ENCODE data around the gene MYO5A.

MYO5A gene

GRCh38 chr15:52359722-52360121, 169.0 kb downstream of the MYO5A start:
- DNase-seq = no peak

- DNase-seq = no peak
Observed at GRCh38 chr15:52357949-52358348, 170.7 kb downstream of the MYO5A start.

GRCh38 chr15:52352086-52352485, 176.6 kb downstream of the MYO5A start:
- no peak for DNase-seq

- no peak for DNase-seq
Observed at GRCh38 chr15:52351206-52351908, 177.3 kb downstream of the MYO5A start.

- no peak for DNase-seq
Observed at GRCh38 chr15:52350423-52350822, 178.3 kb downstream of the MYO5A start.

- DNase-seq = peak in 1 of 2 experiments; percentile 2
Observed at GRCh38 chr15:52349052-52349700, 179.5 kb downstream of the MYO5A start.

GRCh38 chr15:52348056-52348745, 180.5 kb downstream of the MYO5A start:
- DNase-seq = no peak

- DNase-seq = no peak
Observed at GRCh38 chr15:52344592-52344991, 184.1 kb downstream of the MYO5A start.

GRCh38 chr15:52343831-52344230, 184.8 kb downstream of the MYO5A start:
- DNase-seq = no peak

- no peak for DNase-seq
Observed at GRCh38 chr15:52340093-52340492, 188.6 kb downstream of the MYO5A start.

GRCh38 chr15:52338891-52339290, 189.8 kb downstream of the MYO5A start:
- DNase-seq = no peak

- DNase-seq = no peak
Observed at GRCh38 chr15:52338058-52338457, 190.6 kb downstream of the MYO5A start.

- no peak for DNase-seq
Observed at GRCh38 chr15:52337198-52337853, 191.4 kb downstream of the MYO5A start.

- no peak for DNase-seq
Observed at GRCh38 chr15:52336529-52336928, 192.2 kb downstream of the MYO5A start.

- DNase-seq = no peak
Observed at GRCh38 chr15:52334491-52335160, 194.1 kb downstream of the MYO5A start.

GRCh38 chr15:52331490-52332240, 197.0 kb downstream of the MYO5A start:
- no peak for DNase-seq

- DNase-seq = no peak
Observed at GRCh38 chr15:52329987-52330386, 198.7 kb downstream of the MYO5A start.

- DNase-seq = no peak
Observed at GRCh38 chr15:52329150-52329549, 199.5 kb downstream of the MYO5A start.

- no peak for DNase-seq
Observed at GRCh38 chr15:52328680-52329079, 200.0 kb downstream of the MYO5A start.

GRCh38 chr15:52326756-52327155, 201.9 kb downstream of the MYO5A start:
- no peak for DNase-seq

GRCh38 chr15:52324109-52324508, 204.6 kb downstream of the MYO5A start:
- no peak for DNase-seq
